Lung (tissue), 12 donors: ENCODE results near the gene HECTD2. TPM values are rescaled to one million over a fixed set of nuclear protein-coding genes. Genes with fewer than 3 reads are reported as not detected.
A peak's percentile ranks its signal among the peaks of the same experiment; 100 is the strongest.

ENCODE experiments used
- ATAC-seq: fragments of 200-7000 bp; cut with Tn5 transposase; one replicate; pipeline ENCODE4 v1.9.1; 2020; ENCODE audit warnings: moderate number of reproducible peaks; ENCODE audit not compliant: insufficient read depth, low FRiP score
- DNase-seq, 3 donors: peaks; one replicate each; pipeline ENCODE4 v3.0.0-alpha.2; 2013 to 2017
- H3K27ac ChIP-seq, 2 donors: one replicate each; pipeline ENCODE4 v1.5.1; 2013; ENCODE audit warnings: mild to moderate bottlenecking in 2 of 2, moderate library complexity in 2 of 2, control low read depth in 1 of 2, inconsistent platforms in 1 of 2, low read depth in 1 of 2, low read length in 1 of 2
- H3K27me3 ChIP-seq, 3 donors: one replicate each; pipeline ENCODE4 v1.5.1; 2013; ENCODE audit warnings: low read length in 2 of 3; ENCODE audit not compliant: control insufficient read depth in 3 of 3, insufficient read depth in 3 of 3
- H3K36me3 ChIP-seq, 4 donors: one replicate each; pipeline ENCODE4 v1.5.1; 2013; ENCODE audit warnings: low read length in 4 of 4, mild to moderate bottlenecking in 1 of 4, moderate library complexity in 1 of 4; ENCODE audit not compliant: control insufficient read depth in 4 of 4, insufficient read depth in 4 of 4
- H3K4me1 ChIP-seq, 5 donors: one replicate each; pipeline ENCODE4 v1.5.1; 2013; ENCODE audit warnings: low read length in 5 of 5, mild to moderate bottlenecking in 2 of 5, moderate library complexity in 1 of 5; ENCODE audit not compliant: control insufficient read depth in 5 of 5, insufficient read depth in 5 of 5
- H3K4me3 ChIP-seq: one replicate; pipeline ENCODE4 v1.5.1; 2013; ENCODE audit warnings: mild to moderate bottlenecking, control low read depth, moderate library complexity
- H3K9ac ChIP-seq, 2 donors: one replicate each; pipeline ENCODE4 v1.5.1; 2013; ENCODE audit warnings: low read length in 2 of 2, control low read depth in 1 of 2; ENCODE audit not compliant: insufficient read depth in 1 of 2
- H3K9me3 ChIP-seq, 4 donors: one replicate each; pipeline ENCODE4 v1.5.1; 2013; ENCODE audit warnings: low read length in 3 of 4, mild to moderate bottlenecking in 1 of 4, moderate library complexity in 1 of 4; ENCODE audit not compliant: control insufficient read depth in 4 of 4, insufficient read depth in 3 of 4
- CTCF ChIP-seq: IDR thresholded peaks from 2 replicates; pipeline ENCODE4 v1.5.1; 2012; ENCODE audit warnings: mild to moderate bottlenecking; ENCODE audit errors: control extremely low read depth, extremely low read depth
- WGBS, 2 donors: extraction: QIAGEN DNeasy Blood & Tissue Kit; methylation state at CpG; one replicate each; pipeline ENCODE4 v1.1.7; 2013; 5-methylcytosine and 5-hydroxymethylcytosine counted together
- polyA plus RNA-seq, 2 donors: library from polyadenylated mRNA; stranded (reverse); fragments of 200-250 nt; gene quantifications; one replicate each; pipeline ENCODE4 v1.2.1, GENCODE V29; 2013
- total RNA-seq, 2 donors: library from RNA; depleted of rRNA in 1 of 2; stranded (reverse); fragments of >200 nt in 1 of 2; gene quantifications; one replicate each; pipeline ENCODE4 v1.2.1, GENCODE V29; 2014 to 2021
- donor health status: control.
- donor health status: control.
- donor health status: Bipolar disorder and iron deficiency.
- donor health status: healthy.
- donor health status: DM: yes; HTN: yes; CAD: no.

The HECTD2 gene
- total and polyA plus RNA-seq, 4 donors: 3.1 to 50.8 (median 7.2) TPM

GRCh38 chr10:91552274-91553095 is 142.3 kb downstream of the HECTD2 start:
- no peaks in the 10 kb centered on the region for H3K36me3 ChIP-seq
- TF ChIP-seq CTCF: no peak
- H3K4me3 ChIP-seq: no peak overlapping the region
- H3K9ac ChIP-seq: peak overlapping the region in 1 of 2 donors; percentile 57
- 75 to 81% methylated on average over 11 of the region's 11 CpGs for WGBS, 2 donors
- H3K27ac ChIP-seq: no peak overlapping the region
- peak; percentile 40 to 54 (median 49) for DNase-seq
- peaks cover 0 to 42% (median 15%) of the 10 kb centered on the region in 5 donors for H3K4me1 ChIP-seq
- H3K9me3 ChIP-seq: no peaks in the 10 kb centered on the region
- H3K27me3 ChIP-seq: no peaks in the 10 kb centered on the region
- no peak for ATAC-seq

- DNase-seq: no peak
- no peak overlapping the region for H3K27ac ChIP-seq
- H3K4me3 ChIP-seq: no peak overlapping the region
- no peak for ATAC-seq
- peaks cover 0 to 38% (median 15%) of the 10 kb centered on the region in 5 donors for H3K4me1 ChIP-seq
- H3K36me3 ChIP-seq: peaks cover 0 to 6% (median 1%) of the 10 kb centered on the region in 4 donors
- H3K9ac ChIP-seq: no peak overlapping the region
- H3K9me3 ChIP-seq: no peaks in the 10 kb centered on the region
- TF ChIP-seq CTCF: no peak
- no peaks in the 10 kb centered on the region for H3K27me3 ChIP-seq
These were observed 145.3 kb downstream of the HECTD2 start for GRCh38 chr10:91555455-91555854.

- Histone ChIP-seq H3K4me1 (peaks cover 0 to 30% (median 11%) of the 10 kb centered on the region in 5 donors), H3K9me3 (no peaks in the 10 kb centered on the region), H3K4me3 (no peak overlapping the region), H3K36me3 (peaks cover 0 to 6% (median 1%) of the 10 kb centered on the region in 4 donors), H3K9ac (no peak overlapping the region), H3K27me3 (no peaks in the 10 kb centered on the region), H3K27ac (no peak overlapping the region)
- ATAC-seq: no peak
- WGBS, 2 donors: 79 to 89% methylated on average over 12 of the region's 12 CpGs
- peak in 2 of 3 donors; percentile 34 to 75 for DNase-seq
- TF ChIP-seq CTCF: no peak
These were observed 146.8 kb downstream of the HECTD2 start for GRCh38 chr10:91556691-91557566.
